GM19455 (cell line): ENCODE data around the gene LIN7A.
"Not testable (repeated sequence)": the region's sequence is repeated elsewhere in the genome, so short reads cannot be mapped to it uniquely, and the experiment has no call there.

Experiments
- ATAC-seq: cut with Tn5 transposase; IDR thresholded peaks from one replicate; pipeline ENCODE4 v1.9.1; 2021; ENCODE audit not compliant: unreplicated experiment

LIN7A gene

DNA sequence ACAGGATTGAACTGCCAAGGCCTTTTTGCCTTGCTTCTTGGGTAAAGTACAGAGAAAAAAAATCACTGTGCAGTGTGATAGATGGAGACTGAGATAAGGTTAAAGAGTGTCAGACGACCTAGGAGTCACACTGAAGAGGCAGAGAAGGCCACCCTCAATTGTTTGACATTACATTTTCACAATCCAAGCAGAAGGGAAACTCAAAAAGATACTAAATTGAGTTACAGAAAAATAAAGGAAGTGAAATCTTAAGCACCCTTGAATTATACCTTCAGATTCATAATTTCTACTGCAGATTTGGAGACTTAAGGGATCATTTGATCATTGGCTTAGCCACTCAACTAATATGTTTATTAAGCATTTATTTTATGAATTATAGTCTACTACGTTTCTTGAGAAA lies 123.9 kb downstream of the LIN7A start:
- ATAC-seq, result no peak

GRCh38 chr12:80811957-80812708 lies 125.6 kb downstream of the LIN7A start:
- ATAC-seq, result no peak

DNA sequence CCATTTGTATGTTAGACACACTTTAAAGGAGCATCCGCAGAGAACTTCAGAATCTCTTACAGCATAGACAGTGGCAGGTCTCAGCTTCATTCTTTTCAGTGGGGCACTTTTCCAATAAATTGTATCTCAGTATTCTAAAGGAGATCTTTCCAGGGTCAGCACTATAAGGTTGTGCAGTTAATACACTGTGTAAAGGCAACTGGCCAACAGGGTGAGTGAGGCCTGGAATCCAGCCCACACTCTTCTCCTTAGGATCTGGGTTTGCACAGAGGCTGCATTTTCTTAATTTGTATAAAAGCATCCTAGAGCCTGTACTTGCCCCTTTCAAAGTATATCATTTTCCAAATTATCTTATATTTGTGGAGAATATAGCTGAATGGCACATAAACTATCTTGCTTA lies 126.9 kb downstream of the LIN7A start:
- no peak for ATAC-seq

- peak; percentile 79 for ATAC-seq
These were observed 130.0 kb downstream of the LIN7A start for GRCh38 chr12:80807640-80808288.

DNA sequence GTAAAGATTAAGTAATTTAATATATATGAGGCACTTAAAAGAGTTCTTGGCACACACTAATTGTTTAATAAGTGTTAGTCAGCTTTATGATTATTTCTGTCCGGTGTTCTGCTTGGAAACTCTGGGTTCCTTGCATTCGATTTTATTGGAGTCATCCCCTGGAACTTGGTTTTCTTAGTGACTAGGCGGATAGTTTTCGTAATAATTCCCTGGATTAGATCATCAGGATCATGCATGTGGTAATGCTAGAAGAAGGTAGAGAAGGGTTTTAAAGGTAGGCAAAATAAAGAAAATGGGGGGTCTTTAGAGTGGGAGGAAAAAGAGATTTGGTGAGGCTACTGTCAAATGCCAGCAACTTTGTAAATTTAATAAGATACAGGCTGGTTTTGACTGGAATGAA lies 132.6 kb downstream of the LIN7A start:
- no peak for ATAC-seq

DNA sequence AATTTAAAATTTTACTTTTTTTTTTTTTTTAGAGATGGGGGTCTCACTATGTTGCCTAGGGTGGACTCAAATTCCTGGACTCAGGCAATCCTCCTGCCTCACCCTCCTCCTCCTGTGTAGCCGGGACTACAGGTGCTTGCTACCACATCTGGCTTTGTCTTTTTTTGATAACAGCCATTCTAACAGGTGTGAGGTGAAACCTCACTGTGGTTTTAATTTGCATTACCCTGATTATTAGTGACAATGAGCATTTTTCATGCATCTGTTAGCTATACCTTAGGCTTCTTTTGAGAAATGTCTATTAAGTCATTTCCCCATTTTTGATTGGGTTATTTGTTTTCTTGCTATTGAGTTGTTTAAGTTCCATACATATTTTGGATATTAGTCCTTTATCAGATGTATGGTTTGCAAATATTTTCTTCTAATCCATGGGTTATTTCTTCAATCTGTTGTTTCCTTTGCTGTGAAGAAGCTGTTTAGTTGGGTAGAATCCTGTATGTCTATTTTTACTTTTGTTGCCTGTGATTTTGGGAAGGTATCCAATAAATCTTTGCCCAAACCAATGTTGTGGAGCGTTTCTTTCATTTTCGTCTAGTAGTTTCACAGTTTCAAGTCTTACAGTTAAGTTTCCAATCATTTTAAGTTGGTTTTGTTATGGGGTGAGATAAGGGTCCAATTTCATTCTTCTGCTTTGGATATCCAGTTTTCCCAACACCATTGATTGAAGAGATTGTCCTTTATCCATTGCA lies 134.9 kb downstream of the LIN7A start:
- peak; percentile 77 for ATAC-seq

GRCh38 chr12:80798281-80798680 lies 139.5 kb downstream of the LIN7A start:
- no peak for ATAC-seq

DNA sequence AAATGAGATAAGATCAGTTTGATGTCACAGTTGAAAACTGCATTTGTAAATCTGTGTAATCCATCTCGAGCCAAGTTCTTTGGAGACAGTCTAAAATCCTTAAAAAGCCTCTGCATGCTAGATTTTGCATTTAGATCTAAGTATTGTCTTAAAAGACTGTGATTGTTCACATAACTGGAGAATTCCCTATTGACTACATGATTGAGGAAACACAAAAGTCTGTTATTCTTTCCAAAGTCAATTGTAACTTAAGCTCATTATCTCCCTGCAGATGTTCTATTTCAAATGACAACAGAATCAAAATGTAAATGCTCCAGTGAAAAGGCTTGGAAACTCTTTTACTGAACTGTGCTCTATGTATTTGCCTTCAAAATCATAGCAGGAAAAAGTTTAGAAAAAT lies 143.2 kb downstream of the LIN7A start:
- no peak for ATAC-seq

DNA sequence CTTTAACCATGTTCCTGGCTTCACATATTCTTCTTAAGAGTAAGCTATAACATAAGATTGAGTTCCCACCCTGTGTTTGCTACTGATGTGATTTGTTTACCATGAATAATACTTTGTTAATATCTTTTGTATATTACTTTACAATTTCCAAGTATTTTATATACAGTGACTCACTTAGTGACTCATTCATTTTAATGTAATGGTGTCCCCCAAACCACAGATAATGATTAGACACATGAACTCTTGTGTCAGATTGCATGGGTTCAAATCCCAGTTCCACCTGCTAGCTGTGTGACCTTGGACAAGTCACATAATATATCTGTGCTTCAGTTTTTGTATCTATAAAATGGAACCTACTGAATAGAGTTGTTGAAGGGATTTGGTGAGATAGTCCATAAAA lies 144.9 kb downstream of the LIN7A start:
- ATAC-seq, result no peak

GRCh38 chr12:80791863-80792262 lies 145.9 kb downstream of the LIN7A start:
- no peak for ATAC-seq

DNA sequence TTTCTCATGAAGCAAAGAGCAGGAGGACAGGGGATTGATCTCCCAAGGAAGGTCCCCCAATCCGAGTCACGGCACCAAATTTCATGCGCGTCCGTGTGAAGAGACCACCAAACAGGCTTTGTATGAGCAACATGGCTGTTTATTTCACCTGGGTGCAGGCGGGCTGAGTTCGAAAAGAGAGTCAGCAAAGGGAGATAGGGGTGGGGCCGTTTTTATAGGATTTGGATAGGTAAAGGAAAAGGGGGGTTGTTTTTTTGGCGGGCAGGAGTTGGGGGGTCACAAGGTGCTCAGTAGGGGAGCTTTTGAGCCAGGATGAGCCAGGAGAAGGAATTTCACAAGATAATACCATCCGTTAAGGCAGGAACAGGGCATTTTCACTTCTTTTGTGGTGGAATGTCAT lies 149.3 kb downstream of the LIN7A start:
- ATAC-seq, result not testable (repeated sequence)

DNA sequence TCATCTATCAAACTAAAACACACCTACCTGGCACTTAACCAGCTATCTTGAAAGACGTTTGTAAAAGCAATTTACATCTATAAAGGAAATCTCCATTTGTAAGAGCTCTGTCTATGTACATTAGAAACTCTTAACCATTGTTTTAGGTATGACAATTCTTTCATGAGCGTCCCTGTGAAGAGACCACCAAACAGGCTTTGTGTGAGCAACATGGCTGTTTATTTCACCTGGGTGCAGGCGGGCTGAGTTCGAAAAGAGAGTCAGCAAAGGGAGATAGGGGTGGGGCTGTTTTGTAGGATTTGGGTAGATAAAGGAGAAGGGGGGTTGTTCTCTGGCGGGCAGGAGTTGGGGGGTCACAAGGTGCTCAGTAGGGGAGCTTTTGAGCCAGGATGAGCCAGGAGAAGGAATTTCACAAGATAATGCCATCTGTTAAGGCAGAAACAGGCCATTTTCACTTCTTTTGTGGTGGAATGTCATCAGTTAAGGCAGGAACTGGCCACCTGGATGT lies 154.7 kb downstream of the LIN7A start:
- not testable (repeated sequence) for ATAC-seq

- ATAC-seq, result no peak
These were observed 156.4 kb downstream of the LIN7A start for GRCh38 chr12:80781313-80781712.

DNA sequence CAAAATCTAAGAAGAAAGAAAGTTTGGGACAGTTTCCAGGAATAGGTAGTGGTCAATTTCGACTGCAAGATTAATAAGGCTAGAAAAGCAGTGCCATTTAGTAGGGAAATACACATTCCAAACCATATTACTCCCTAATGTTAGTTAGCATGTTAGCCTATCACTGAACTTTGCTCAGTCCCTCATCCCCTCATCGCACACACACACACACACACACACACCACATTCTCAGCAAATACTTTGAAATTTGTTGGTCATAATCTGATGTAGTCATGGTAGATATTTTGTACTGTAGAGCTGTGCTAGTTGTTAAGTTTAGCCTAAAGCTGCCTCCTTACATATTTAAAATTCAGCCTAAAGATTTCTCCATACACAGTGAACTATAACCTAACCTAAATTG lies 157.0 kb downstream of the LIN7A start:
- no peak for ATAC-seq

- peak; percentile 97 for ATAC-seq
These were observed 159.7 kb downstream of the LIN7A start for GRCh38 chr12:80778005-80778541.

DNA sequence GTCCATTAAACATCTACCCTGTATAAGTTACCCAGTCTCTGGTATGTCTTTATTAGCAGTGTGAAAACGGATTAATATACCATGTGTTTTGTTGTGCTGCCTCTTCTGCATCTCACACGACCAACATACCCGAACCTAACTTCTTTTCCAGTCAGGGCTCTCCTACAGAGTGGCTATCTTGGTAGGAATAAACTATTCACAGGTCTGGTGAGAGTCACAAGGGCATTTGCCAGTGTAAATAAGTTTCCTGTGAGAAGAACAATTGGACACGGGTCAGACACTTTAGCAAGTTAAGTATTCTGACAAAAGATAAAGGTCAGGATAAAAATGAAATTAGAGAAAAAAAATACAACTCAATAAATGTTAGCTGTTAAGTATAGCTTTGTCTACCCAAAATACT lies 160.1 kb downstream of the LIN7A start:
- no peak for ATAC-seq

DNA sequence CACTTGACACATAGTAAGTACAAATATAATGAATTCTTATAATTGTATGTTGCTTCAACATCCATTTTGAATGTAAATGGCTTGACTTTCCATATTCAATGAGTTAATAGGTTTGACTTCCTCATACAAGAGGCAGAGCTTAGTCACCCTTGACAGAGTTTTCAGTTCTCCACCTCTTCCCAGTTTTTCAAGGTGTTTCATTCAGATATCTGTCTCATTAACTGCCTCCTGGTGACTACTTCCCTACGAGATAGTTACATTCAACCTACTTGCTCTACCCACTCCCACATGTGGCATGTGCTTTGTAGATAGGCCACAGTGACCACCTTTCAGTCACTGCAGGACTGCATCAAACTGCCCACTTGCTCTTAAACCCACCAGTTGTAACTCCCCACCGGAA lies 161.0 kb downstream of the LIN7A start:
- ATAC-seq, result no peak

GRCh38 chr12:80770958-80771357 lies 166.8 kb downstream of the LIN7A start:
- ATAC-seq, result no peak

DNA sequence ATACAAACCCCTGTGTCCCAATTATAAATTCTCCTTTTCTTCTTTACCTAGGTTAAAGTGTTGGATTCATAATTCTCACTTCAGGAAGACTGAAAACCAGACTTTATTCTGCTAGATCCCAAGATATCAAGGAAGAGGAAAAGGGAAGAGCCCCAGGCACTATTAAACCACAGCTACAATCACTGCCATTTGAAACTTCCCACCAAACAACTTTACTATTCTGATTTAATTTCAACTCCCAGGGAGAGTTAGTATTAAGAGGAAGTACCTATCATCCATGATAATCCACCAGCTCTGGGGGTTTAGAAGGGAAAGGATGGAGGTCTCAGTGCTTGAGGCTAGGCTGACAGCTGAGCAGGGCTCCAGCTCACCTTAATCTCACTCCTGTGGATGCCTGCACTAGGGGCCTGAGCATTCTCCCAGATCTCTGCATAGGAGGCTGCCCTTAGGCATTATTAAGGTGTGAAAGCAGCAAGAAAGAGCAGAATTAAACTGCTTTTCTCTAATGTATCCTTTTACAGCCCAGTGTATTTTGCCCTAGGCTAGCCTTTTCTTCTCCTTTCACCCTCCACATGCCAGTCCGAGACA lies 168.1 kb downstream of the LIN7A start:
- no peak for ATAC-seq

DNA sequence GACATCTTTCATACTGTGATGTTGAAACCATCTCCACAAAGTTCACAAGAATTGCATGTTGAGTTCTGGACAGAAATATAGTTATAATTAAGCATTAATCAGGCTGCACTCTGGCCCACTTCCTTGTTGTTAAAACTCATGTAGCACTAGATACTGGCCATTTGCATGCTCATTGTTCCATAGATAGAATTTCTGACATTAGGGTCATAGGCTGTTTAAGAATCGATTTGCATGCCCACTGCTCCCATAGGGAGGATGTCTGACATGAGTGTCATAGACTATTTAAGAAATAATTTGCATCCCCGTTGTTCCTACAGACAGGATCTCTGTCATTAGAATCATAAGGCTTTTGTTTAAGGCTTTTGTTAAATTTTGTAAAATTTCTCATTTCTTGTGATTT lies 170.8 kb downstream of the LIN7A start:
- ATAC-seq, result peak; percentile 69

DNA sequence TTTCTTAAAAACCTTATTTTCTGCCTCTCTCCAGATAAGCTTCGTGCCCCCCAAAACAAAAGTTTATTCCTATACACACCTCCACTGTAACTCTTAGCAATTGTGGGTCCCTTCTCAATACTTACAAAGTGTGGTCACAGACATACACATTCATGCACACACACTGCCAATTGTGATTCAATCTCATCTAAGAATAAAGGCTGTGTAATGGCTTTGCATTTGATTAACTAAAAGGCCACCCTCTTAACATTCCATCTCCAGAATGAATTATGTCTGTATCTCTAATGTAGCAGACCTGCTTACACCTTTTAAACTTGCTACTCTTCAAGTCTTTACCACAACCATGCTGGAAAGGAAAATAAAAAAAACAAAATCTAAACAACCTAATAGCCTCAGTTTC lies 171.5 kb downstream of the LIN7A start:
- no peak for ATAC-seq
